ENCODE data around the gene MCCC1. TPM values are rescaled to one million over a fixed set of nuclear protein-coding genes. Genes with fewer than 3 reads are reported as not detected.
"Not testable (repeated sequence)": the region's sequence is repeated elsewhere in the genome, so short reads cannot be mapped to it uniquely, and the experiment has no call there.

MCCC1 gene
- total RNA-seq, 1 donor from 2014 or later: 13.0 TPM

DNA sequence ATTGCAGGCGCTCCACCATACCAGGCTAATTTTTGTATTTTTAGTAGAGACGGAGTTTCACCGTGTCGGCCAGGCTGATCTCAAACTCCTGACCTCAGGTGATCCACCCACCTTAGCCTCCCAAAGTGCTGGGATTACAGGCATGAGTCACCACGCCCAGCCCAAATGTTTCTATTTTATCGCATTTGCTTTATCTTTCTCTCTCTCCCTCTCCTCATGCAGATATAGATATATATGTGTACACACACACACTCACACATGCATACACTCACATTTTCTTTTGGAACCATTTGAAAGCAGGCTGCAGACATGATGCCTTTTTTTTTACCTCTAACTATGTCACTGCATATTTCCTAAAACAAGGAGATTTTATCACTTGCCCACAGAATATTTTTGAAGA lies 7.3 kb upstream of the MCCC1 start:
- no peak for DNase-seq (ENCODE audit: extremely low read depth, low read depth, low spot score)

DNA sequence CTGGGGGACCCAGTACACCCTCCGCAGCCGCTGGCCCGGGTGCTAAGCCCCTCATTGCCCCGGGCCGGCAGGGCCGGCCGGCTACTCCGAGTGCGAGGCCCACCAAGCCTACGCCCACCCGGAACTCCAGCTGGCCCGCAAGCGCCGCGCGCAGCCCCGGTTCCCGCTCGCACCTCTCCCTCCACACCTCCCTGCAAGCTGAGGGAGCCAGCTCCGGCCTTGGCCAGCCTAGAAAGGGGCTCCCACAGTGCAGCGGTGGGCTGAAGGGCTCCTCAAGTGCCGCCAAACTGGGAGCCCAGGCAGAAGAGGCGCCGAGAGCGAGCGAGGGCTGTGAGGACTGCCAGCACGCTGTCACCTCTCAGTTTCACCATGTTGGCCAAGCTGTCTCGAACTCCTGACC lies 4.7 kb upstream of the MCCC1 start:
- DNase-seq (ENCODE audit: extremely low read depth, low read depth, low spot score): not testable (repeated sequence)

DNA sequence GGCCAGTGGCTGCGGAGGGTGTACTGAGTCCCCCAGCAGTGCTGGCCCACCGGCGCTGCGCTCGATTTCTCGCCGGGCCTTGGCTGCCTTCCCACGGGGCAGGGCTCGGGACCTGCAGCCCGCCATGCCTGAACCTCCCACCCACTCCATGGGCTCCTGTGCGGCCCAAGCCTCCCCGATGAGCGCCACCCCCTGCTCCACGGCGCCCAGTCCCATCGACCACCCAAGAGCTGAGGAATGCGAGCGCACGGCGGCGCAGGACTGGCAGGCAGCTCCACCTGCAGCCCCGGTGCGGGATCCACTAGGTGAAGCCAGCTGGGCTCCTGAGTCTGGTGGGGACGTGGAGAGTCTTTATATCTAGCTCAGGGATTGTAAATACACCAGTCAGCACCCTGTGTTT lies 1.7 kb upstream of the MCCC1 start:
- DNase-seq (ENCODE audit: extremely low read depth, low read depth, low spot score): not testable (repeated sequence)

DNA sequence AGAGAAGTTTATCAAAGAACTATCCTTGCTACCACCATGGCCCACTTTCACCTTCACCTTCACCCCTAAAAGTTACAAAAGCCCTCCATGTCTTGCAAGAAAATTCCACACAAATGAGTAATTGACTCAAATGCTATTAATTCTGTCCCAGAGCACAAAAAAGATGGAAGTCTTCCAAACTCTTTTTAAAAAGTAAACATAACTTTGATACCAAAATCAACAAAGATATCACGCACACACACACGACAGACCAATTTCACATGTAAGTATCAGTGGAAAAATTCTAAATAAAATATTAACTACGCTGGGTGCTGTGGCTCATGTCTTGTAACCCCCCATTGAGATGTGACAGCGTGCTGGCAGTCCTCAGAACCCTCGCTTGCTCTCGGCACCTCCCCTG lies 1.1 kb upstream of the MCCC1 start:
- DNase-seq (ENCODE audit: extremely low read depth, low read depth, low spot score): no peak

DNA sequence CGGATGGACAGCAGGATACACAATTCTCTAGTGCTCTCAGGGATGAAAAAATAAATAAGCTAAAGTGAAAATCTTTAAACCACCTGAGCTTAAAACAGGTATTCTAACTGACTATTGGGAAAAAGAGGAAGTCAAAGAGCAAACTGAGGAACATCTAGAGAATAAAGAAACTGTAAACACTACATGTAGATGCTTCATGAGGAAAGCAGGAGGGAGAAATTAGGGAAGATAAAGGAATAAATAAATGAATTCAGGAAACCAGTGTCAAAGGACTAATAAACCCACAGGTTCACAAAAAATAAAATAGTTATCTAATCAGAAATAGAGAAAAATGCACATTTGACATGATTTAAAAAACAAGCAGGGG lies 525 bp upstream of the MCCC1 start:
- DNase-seq (ENCODE audit: extremely low read depth, low read depth, low spot score): no peak

DNA sequence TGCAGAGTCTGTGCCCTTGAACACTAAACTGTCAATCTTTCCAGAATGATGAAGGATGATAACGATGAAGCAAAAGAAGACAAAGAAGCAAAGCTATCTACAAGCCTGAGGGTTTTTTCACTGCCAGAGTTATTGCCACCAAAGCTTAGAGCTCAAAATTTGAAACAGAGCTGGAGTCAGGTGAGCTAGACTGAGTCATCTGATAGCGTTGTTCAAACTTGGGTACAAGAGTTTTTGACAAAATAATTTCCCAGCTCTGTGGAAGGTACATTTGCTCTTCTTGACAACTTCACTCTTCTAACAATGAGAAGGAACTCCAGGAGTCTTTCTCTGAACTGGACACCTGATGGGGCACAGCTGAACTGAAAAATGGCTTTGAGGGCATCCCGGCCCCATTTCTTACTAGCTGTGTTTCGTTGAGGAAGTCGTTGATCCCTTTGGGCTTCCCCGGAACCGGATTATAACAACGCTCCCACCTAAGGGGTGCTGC lies 715 bp downstream of the MCCC1 start:
- DNase-seq (ENCODE audit: extremely low read depth, low read depth, low spot score): no peak

DNA sequence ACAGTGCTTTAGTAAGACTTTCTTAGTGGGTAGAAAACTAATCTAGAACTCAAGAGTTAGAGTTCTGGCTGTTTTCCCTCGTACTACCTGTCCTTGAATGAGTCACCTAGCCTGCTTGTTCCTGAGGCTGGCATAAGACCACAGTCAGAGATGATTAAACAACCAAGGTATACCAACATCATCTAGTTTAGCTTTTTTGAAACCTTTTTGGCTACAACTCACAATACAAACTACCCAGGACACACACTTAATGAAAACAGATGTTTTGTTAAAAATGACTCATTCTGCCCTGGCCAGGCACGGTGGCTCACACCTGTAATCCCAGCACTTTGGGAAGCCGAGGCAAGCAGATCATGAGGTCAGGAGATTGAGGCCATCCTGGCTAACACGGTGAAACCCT lies 4.6 kb downstream of the MCCC1 start:
- DNase-seq (ENCODE audit: extremely low read depth, low read depth, low spot score): no peak

DNA sequence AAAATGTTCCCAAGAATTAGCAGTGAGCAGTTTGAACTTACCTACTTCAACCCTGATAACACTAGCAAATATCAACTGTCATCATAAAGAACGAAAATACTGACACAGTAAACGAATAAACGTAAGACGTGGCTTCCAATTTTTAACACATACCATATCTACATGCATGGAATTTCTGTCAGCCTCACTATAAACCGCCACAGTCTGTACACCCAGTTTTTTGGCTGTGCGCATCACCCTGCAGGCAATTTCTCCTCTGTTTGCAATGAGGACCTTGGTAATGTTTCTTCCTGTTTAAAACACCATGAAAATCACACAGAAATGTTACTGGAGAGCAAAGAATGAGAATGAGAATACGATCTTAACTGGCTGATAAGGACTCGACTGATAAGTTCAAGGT lies 7.0 kb downstream of the MCCC1 start:
- no peak for DNase-seq (ENCODE audit: extremely low read depth, low read depth, low spot score)

DNA sequence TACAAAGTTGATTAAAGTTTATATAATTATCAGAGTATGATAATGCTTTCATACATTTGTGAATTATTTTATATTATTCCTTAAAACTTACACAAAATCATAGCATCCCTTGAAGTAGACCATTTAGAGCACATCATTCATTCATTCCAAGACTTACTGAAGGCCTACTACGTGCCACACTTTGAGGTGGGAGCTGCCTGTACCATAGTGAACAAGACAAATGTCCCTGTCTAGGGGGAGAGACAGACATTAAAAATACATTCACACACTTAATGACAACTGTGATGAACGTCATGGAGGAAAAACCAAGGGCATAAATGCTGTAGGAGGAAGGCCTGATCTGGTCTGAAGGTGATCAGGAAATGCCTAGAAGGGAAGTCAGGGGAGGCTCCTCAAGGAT lies 12.1 kb downstream of the MCCC1 start:
- no peak for DNase-seq (ENCODE audit: extremely low read depth, low read depth, low spot score)

DNA sequence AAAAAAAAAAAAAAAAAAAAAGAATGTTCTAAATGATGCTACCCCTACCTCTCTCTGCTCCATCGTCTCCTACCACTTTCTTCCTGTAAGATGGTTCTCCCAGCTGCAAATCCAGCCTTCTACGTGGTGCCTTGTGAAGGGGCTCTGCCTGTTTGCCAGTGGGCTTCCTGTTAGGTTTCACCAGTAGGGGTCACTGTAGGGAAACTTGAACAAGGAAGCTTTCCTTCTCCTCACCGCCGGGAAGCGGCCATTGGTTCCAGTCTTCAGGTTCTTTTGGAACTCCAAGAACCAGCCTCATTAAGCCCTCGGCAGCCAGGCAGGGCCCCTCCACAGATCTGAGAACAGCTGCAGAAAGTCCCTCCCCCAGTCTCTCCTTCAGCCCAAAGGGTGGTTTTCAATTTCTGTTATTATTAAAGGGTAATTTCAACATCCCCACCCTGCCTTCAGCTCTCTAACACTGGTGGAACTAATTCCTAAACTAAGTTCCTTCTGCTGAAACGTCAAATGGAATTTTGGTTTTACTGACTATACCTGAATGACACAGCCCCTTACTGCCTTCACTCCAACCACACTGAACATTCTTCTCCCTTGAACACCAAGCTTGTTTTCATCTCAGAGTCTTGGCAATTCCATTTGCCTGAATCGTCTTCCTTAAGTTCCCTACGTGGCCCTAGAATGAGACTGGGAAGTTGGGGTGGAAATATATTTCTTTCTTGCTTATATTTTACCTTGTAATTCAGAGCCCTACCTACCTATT lies 13.5 kb downstream of the MCCC1 start:
- no peak for DNase-seq (ENCODE audit: extremely low read depth, low read depth, low spot score)

DNA sequence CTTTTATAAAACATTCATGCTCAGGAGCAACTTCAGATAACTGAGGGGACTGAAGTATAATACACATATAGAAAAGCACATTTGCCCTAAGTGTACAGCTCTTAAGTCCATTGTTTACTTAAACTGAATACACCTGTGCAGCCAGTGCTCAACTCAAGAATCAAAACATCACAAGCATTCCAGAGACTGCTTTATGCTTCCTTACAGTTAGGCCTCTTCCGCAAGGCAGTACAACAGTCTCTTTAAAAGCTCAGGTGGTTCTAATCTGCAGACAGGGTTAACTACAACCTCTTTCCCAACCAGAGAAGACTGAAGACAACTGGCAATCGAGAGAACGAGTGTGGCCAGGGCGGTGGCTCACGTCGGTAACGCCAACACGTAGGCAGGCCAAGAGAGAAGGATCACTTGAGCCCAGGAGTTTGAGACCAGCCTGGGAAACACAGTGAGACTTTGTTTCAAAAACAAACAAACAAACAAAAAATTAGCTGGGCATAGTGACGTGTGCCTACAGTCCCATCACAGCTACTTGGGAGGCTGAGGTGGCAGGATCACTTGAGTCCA lies 16.9 kb downstream of the MCCC1 start:
- DNase-seq (ENCODE audit: extremely low read depth, low read depth, low spot score): no peak

DNA sequence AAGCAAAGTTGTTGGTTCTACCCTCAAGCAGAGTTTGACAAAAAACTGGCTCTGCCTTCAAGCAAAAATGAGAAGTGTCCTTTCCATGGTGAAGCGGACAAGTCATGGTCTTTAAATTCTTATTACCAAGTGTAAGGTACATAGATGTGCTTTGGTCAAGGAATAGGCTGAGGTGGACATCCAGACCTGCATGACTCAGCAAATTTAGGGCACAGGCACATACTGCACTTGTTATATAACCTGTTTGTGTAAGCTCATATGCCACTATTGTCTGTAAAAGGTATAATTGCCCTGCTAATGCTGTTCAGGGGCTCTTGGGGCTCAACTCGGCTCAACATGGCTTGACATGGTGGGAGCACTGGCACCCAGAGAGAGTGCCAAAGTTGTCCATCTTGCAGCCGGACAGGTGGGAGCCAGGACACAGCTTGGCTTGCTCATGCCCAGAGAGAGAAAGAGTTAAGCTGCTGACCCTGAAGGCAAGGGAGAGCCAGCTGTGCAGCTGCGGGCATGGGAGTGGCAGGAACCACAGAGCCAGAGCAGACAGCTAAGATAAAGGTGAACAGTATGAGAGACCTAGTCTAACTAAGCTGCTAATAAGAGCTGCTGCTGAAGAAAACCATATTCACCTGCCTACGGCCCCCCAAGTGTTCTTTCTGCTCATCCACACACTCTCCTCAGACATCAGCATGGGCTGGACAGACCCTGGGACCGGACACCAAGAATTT lies 17.7 kb downstream of the MCCC1 start:
- DNase-seq (ENCODE audit: extremely low read depth, low read depth, low spot score): no peak

DNA sequence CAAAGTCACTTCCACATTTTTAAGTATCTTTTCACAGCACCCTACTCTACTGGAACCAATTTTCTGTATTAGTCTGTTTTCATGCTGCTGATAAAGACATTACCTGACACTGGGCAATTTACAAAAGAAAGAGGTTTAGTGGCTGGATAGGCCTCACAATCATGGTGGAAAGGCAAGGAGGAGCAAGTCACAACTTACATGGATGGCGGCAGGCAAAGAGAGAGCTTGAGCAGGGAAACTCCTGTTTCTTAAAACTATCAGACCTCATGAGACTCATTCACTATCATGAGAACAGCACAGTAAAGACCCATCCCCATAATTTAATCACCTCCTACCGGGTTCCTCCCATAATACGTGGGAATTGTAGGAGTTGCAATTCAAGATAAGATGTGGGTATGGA lies 18.7 kb downstream of the MCCC1 start:
- DNase-seq (ENCODE audit: extremely low read depth, low read depth, low spot score): no peak

DNA sequence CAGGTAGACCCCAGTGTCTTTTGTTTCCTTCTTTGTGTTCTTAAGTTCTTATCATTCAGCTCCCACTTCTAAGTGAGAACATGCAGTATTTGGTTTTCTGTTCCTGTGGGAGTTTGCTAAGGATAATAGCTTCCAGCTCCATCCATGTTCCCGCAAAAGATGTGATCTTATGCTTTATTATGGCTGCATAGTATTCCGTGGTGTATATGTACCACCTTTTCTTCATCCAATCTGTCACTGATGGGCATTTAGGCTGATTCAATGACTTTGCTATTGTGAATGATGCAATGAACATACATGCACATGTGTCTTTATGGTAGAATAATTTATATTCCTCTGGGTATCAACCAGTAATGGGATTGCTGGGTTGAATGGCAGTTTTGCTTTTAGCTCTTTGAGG lies 24.4 kb downstream of the MCCC1 start:
- no peak for DNase-seq (ENCODE audit: extremely low read depth, low read depth, low spot score)

DNA sequence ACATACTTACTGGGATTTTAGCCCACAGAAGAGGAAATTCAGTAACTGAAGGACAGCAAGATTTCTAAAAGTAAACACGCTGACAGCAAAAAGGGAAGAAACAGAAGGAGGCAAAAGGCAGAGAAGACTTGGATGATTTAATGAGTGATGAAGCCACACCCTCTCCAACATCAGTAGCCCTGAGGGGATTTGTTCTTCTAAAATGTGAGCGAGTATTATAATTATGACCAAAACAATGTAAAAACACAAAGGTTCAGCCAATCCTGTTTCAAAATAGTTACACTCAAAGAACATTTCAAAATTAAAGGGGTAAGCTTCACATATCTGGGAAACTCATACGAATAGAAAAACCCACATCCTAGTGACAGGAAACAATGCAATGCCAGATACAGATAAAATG lies 25.0 kb downstream of the MCCC1 start:
- no peak for DNase-seq (ENCODE audit: extremely low read depth, low read depth, low spot score)

DNA sequence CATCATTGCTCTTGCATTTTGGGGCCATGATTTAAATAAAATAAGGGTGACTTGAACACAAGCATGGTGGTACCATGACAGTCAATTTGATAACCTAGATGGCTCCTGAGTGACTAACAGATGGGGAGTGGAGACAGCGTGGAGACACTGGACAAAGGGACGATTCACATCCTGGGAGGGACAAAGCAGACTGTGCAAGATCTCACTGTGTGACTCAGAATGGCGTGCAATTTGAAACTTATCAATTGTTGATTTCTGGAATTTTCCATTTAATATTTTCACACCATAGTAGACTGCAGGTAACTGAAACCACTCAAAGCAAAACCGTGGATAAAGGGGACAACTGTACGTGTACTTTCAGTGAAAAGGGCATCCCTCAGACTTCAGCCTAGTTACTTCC lies 25.5 kb downstream of the MCCC1 start:
- no peak for DNase-seq (ENCODE audit: extremely low read depth, low read depth, low spot score)

DNA sequence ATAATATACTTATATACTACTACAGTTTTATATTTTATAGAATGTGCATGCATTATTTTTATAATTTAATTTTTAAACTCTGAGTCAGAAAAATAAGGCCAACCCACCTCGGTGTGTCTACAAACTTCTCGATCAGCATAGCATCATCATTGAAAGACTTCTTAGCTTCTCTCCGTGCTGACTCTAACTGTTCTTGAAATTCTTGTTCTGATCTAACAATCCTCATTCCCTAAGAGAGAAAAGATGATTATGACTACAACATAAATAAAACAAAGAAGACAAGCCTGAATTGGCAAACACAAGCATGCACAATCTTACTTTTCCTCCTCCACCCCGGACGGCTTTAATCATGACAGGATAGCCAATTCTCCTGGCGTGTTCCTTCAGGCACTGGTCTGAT lies 28.4 kb downstream of the MCCC1 start:
- DNase-seq (ENCODE audit: extremely low read depth, low read depth, low spot score): no peak

DNA sequence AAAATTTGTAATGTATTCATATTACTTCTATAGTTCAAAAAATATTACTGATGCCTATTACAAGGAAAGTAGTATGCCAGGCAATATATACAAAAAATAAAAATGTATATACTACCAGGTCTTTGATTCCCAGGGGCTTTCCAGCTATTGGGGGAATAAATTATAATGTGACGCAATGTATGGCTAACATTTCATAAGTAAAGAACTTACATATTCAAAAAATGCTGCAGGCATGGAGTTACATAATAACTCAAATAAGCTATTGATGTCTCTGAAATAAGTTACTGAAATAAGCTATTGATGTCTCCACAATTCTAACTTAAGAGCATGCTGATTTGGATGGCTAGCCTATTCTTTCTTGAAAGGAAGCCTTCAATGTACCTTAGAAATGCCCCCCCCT lies 30.2 kb downstream of the MCCC1 start:
- no peak for DNase-seq (ENCODE audit: extremely low read depth, low read depth, low spot score)

DNA sequence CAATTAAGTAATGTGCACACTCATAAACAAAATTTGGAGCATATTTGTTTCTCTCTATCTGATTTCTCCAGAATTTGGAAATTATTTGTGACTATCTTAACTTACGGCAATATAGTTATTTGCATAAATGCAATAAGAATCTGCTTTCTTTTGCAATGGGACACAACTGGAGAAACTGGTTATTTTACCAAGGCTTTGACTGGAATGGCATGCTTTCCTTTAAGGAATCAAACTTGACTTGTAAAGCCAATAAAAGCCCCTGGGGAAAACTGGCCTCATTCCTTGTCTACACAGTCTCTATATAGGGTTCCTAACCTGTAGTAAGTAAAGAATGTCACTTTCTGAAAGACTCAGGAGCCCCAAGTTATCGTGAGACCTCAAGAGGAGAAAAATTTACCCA lies 32.4 kb downstream of the MCCC1 start:
- not testable (repeated sequence) for DNase-seq (ENCODE audit: extremely low read depth, low read depth, low spot score)

DNA sequence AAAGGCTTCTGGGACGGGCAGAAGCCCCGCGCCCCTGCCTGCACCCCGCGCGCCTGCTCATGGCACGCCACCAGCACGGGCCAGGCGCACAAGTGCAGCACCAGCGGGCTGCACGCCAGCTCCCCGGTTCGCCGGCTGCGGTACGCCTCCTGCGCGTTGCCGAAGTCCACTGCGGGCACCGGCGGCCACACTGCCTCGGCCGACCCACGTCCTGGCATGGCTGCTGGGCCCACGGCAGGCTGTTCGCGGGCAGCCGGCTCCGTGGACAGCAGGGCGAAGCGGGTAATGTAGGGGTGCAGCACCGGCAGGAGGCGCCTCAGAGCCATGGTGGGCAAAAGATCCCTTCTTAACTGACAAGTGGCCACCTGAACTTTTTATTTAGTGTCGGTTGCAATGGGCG lies 34.8 kb downstream of the MCCC1 start:
- no peak for DNase-seq (ENCODE audit: extremely low read depth, low read depth, low spot score)

DNA sequence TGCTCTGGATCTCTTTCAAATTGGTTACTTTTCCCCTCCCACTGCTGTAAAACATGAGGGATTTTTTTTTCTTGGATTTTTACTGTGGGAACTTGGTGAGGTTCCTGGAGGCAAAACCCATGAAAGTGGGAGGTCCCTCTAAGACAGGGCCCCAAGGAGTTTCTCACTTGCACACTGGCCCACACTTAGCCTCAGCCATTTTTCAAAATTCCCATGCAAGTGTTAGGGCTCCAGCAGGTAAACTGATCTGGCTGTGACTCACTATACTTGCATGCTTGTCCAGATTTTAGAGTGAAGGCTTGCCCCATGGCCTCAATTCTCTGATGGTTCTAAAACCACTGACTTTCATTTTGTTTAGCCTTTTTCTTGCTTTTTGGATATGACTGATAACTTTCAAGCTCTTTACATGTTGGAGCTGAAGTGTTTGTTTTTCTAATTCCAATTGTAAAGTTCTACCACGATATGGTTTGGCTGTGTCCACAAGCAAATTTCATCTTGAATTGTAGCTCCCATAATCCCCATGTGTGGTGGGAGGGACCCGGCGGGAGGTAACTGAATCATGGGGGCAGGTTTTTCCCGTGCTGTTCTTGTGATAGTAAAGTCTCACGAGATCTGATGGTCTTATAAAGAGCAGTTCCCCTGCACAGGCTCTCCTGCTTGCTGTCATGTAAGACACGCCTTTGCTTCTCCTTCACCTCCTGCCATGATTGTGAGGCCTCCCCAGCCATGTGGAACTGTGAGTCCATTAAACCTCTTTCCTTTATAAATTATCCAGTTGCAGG lies 37.7 kb downstream of the MCCC1 start:
- no peak for DNase-seq (ENCODE audit: extremely low read depth, low read depth, low spot score)
